ENCODE results near the gene RAB40C. TPM values are rescaled to one million over a fixed set of nuclear protein-coding genes. Genes with fewer than 3 reads are reported as not detected.

Gene RAB40C
- total RNA-seq, 1 experiment from 2014 or later, result 28.6 TPM

GRCh38 chr16:652454-653305 is 62.8 kb downstream of the RAB40C start:
- in situ Hi-C loops (cut with HindIII; ENCODE audit: low sequenced_read_pairs), result no loop called here
- no peak for DNase-seq (ENCODE audit: low spot score)

GRCh38 chr16:654034-654433 is 64.2 kb downstream of the RAB40C start:
- no peak for DNase-seq (ENCODE audit: low spot score)
- in situ Hi-C loops (cut with HindIII; ENCODE audit: low sequenced_read_pairs), result no loop called here

GRCh38 chr16:657487-657886 is 67.6 kb downstream of the RAB40C start:
- no peak for DNase-seq (ENCODE audit: low spot score)
- in situ Hi-C loops (cut with HindIII; ENCODE audit: low sequenced_read_pairs), result no loop called here

- in situ Hi-C loops (cut with HindIII; ENCODE audit: low sequenced_read_pairs), result no loop called here
Observed at GRCh38 chr16:658679-659571, 69.1 kb downstream of the RAB40C start.

GRCh38 chr16:659618-660017 is 69.8 kb downstream of the RAB40C start:
- DNase-seq (ENCODE audit: low spot score), result no peak
- in situ Hi-C loops (cut with HindIII; ENCODE audit: low sequenced_read_pairs), result no loop called here

More at GRCh38 chr16:658679-659571, 69.1 kb downstream of the RAB40C start:
- DNase-seq (ENCODE audit: low spot score), result no peak

GRCh38 chr16:660132-660458 is 70.2 kb downstream of the RAB40C start:
- in situ Hi-C loops (cut with HindIII; ENCODE audit: low sequenced_read_pairs), result no loop called here
- no peak for DNase-seq (ENCODE audit: low spot score)

- in situ Hi-C loops (cut with HindIII; ENCODE audit: low sequenced_read_pairs), result no loop called here
- peak; percentile 82 for DNase-seq (ENCODE audit: low spot score)
Observed at GRCh38 chr16:660459-661183, 70.8 kb downstream of the RAB40C start.

- DNase-seq (ENCODE audit: low spot score), result no peak
- in situ Hi-C loops (cut with HindIII; ENCODE audit: low sequenced_read_pairs), result no loop called here
Observed at GRCh38 chr16:661184-661821, 71.4 kb downstream of the RAB40C start.

- no peak for DNase-seq (ENCODE audit: low spot score)
- in situ Hi-C loops (cut with HindIII; ENCODE audit: low sequenced_read_pairs), result no loop called here
Observed at GRCh38 chr16:662095-662494, 72.2 kb downstream of the RAB40C start.

- in situ Hi-C loops (cut with HindIII; ENCODE audit: low sequenced_read_pairs), result no loop called here
Observed at GRCh38 chr16:662597-662996, 72.7 kb downstream of the RAB40C start.

GRCh38 chr16:666572-666971 is 76.7 kb downstream of the RAB40C start:
- in situ Hi-C loops (cut with HindIII; ENCODE audit: low sequenced_read_pairs), result no loop called here
- no peak for DNase-seq (ENCODE audit: low spot score)

More at GRCh38 chr16:662597-662996, 72.7 kb downstream of the RAB40C start:
- no peak for DNase-seq (ENCODE audit: low spot score)

GRCh38 chr16:667113-667779 is 77.4 kb downstream of the RAB40C start:
- no peak for DNase-seq (ENCODE audit: low spot score)
- in situ Hi-C loops (cut with HindIII; ENCODE audit: low sequenced_read_pairs), result no loop called here

- DNase-seq (ENCODE audit: low spot score), result peak; percentile 92
- in situ Hi-C loops (cut with HindIII; ENCODE audit: low sequenced_read_pairs), result no loop called here
Observed at GRCh38 chr16:667780-668518, 78.1 kb downstream of the RAB40C start, which contains the start of gene RHOT2. RHOT2 (plus strand) TSS chr16:668132; CDS start chr16:668200, 68 bp downstream.

- no peak for DNase-seq (ENCODE audit: low spot score)
- in situ Hi-C loops (cut with HindIII; ENCODE audit: low sequenced_read_pairs), result no loop called here
Observed at GRCh38 chr16:668519-669171, 78.8 kb downstream of the RAB40C start.

- in situ Hi-C loops (cut with HindIII; ENCODE audit: low sequenced_read_pairs), result no loop called here
Observed at GRCh38 chr16:669666-670065, 79.8 kb downstream of the RAB40C start.

GRCh38 chr16:670485-671352 is 80.9 kb downstream of the RAB40C start:
- no peak for DNase-seq (ENCODE audit: low spot score)
- in situ Hi-C loops (cut with HindIII; ENCODE audit: low sequenced_read_pairs), result no loop called here

More at GRCh38 chr16:669666-670065, 79.8 kb downstream of the RAB40C start:
- DNase-seq (ENCODE audit: low spot score), result no peak
